Measurements from ENCODE around the gene TRPV5. TPM values are rescaled to one million over a fixed set of nuclear protein-coding genes. Genes with fewer than 3 reads are reported as not detected.

Gene TRPV5
- total and polyA plus RNA-seq, 9 donors = not detected

DNA sequence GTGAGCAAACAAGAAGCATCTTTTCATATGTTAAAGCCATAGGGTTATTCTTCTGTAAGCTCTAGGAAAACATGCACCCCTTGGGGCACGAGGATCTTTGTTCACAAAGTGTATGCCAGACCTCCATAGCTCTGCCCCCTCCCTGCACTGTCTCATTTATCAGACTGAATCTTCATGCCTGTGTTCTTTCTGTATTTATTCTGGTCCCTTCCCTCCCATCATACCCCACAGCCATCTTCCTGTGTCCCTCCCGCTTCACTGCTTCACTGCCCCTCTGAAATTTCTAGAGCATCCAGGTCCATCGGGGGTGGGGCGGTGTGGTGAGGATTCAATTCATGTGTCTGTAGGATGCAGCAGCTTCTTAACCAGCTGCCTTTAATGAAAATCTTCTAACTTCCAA is 71.2 kb downstream of the TRPV5 start:
- no peak for DNase-seq
- H3K36me3 ChIP-seq = no peaks in the 10 kb centered on the region
- H3K9me3 ChIP-seq = no peaks in the 10 kb centered on the region
- H3K4me3 ChIP-seq = no peak overlapping the region
- WGBS, 3 donors = 91 to 96% (median 94%) methylated on average over 4 of the region's 4 CpGs
- H3K27me3 ChIP-seq = no peaks in the 10 kb centered on the region
- intact Hi-C loops (cut with DNase I) = no loop called here
- no peak for TF ChIP-seq POLR2A (IDR thresholded peaks at IDR 0.05)
- no peak for TF ChIP-seq EP300 (IDR thresholded peaks at IDR 0.05)
- no peak for TF ChIP-seq CTCF (IDR thresholded peaks at IDR 0.05)
- H3K4me1 ChIP-seq (ENCODE audit: insufficient read depth) = no peaks in the 10 kb centered on the region
- H3K27ac ChIP-seq = no peak overlapping the region

GRCh38 chr7:142860968-142861367 is 72.6 kb downstream of the TRPV5 start:
- 86 to 97% (median 90%) methylated on average over 3 of the region's 3 CpGs for WGBS, 3 donors
- H3K36me3 ChIP-seq = no peaks in the 10 kb centered on the region
- TF ChIP-seq EP300 (IDR thresholded peaks at IDR 0.05) (no peak), POLR2A (IDR thresholded peaks at IDR 0.05) (no peak), CTCF (IDR thresholded peaks at IDR 0.05) (no peak)
- DNase-seq = no peak
- intact Hi-C loops (cut with DNase I) = no loop called here
- H3K27me3 ChIP-seq = no peaks in the 10 kb centered on the region
- no peaks in the 10 kb centered on the region for H3K4me1 ChIP-seq (ENCODE audit: insufficient read depth)
- no peaks in the 10 kb centered on the region for H3K9me3 ChIP-seq
- H3K4me3 ChIP-seq = no peak overlapping the region
- H3K27ac ChIP-seq = no peak overlapping the region

GRCh38 chr7:142859829-142860228 is 73.7 kb downstream of the TRPV5 start:
- no peak overlapping the region for H3K27ac ChIP-seq
- no peaks in the 10 kb centered on the region for H3K9me3 ChIP-seq
- TF ChIP-seq EP300 (IDR thresholded peaks at IDR 0.05) (no peak), CTCF (IDR thresholded peaks at IDR 0.05) (no peak), POLR2A (IDR thresholded peaks at IDR 0.05) (no peak)
- H3K4me3 ChIP-seq = no peak overlapping the region
- H3K27me3 ChIP-seq = no peaks in the 10 kb centered on the region
- no peaks in the 10 kb centered on the region for H3K36me3 ChIP-seq
- WGBS, 3 donors = 26 to 37% (median 30%) methylated on average over 5 of the region's 5 CpGs
- DNase-seq = peak in 3 of 5 donors; percentile 53 to 56 (median 54)
- intact Hi-C loops (cut with DNase I) = loop anchor here in 1 of 4 donors (5.0 to 10.0 kb wide), 2 partner anchors 145 to 357 kb away; no protein-coding TSS in a partner anchor
- peaks cover 1% of the 10 kb centered on the region for H3K4me1 ChIP-seq (ENCODE audit: insufficient read depth)

- Histone ChIP-seq H3K4me1 (ENCODE audit: insufficient read depth) (peaks cover 1% of the 10 kb centered on the region), H3K36me3 (no peaks in the 10 kb centered on the region), H3K27me3 (no peaks in the 10 kb centered on the region), H3K9me3 (no peaks in the 10 kb centered on the region), H3K4me3 (no peak overlapping the region), H3K27ac (no peak overlapping the region)
- DNase-seq = no peak
- TF ChIP-seq CTCF (IDR thresholded peaks at IDR 0.05) = no peak
- intact Hi-C loops (cut with DNase I) = loop anchor here in 1 of 4 donors (5.0 to 10.0 kb wide), 2 partner anchors 145 to 358 kb away; no protein-coding TSS in a partner anchor
Observed at GRCh38 chr7:142859411-142859810, 74.1 kb downstream of the TRPV5 start.

Other genes starting within 250 kb of the TRPV5 start
- gene PRSS1, start 184.3 kb downstream of the TRPV5 start, total RNA-seq = 10 to 100 TPM in 2 of 7 donors, 1 to 10 TPM in 1, under 1 TPM in 1, not detected in 3; 0.82 to 35.0 (median 18.6) TPM
- gene PRSS1, start 184.3 kb downstream of the TRPV5 start, polyA plus RNA-seq = under 1 TPM in 1 of 2 donors, not detected in 1; 0.15 TPM
- gene PRSS2, start 162.8 kb downstream of the TRPV5 start, total RNA-seq = 10 to 100 TPM in 2 of 7 donors, 1 to 10 TPM in 3, not detected in 2; 1.4 to 90.0 (median 5.3) TPM
- gene PRSS2, start 162.8 kb downstream of the TRPV5 start, polyA plus RNA-seq = 1 to 10 TPM in 1 of 2 donors, not detected in 1; 1.5 TPM
- gene EPHB6, start 78.7 kb downstream of the TRPV5 start, total RNA-seq = 10 to 100 TPM; 17.9 to 41.1 (median 31.9) TPM
- gene EPHB6, start 78.7 kb downstream of the TRPV5 start, polyA plus RNA-seq = 10 to 100 TPM; 10.7 to 14.1 TPM
- gene TRPV6, start 48.0 kb downstream of the TRPV5 start, total RNA-seq = 1 to 10 TPM in 2 of 7 donors, under 1 TPM in 1, not detected in 4; 0.51 to 9.7 (median 1.5) TPM
- under 1 TPM; 0.03 to 0.19 TPM for gene TRPV6, start 48.0 kb downstream of the TRPV5 start, polyA plus RNA-seq
- not detected for gene LLCFC1, start 5.7 kb upstream of the TRPV5 start, total RNA-seq
- gene LLCFC1, start 5.7 kb upstream of the TRPV5 start, polyA plus RNA-seq = not detected
- 1 to 10 TPM in 2 of 7 donors, under 1 TPM in 4, not detected in 1; 0.20 to 2.5 (median 0.78) TPM for gene KEL, start 28.6 kb upstream of the TRPV5 start, total RNA-seq
- under 1 TPM; 0.11 to 0.13 TPM for gene KEL, start 28.6 kb upstream of the TRPV5 start, polyA plus RNA-seq
- under 1 TPM in 2 of 7 donors, not detected in 5; 0.22 TPM for gene OR9A2, start 93.4 kb upstream of the TRPV5 start, total RNA-seq
- not detected for gene OR9A2, start 93.4 kb upstream of the TRPV5 start, polyA plus RNA-seq
- not detected for gene OR6V1, start 118.6 kb upstream of the TRPV5 start, total RNA-seq
- not detected for gene OR6V1, start 118.6 kb upstream of the TRPV5 start, polyA plus RNA-seq
- gene PIP, start 198.3 kb upstream of the TRPV5 start, total RNA-seq = 1 to 10 TPM in 1 of 7 donors, under 1 TPM in 1, not detected in 5; 0.92 to 4.9 TPM
- not detected for gene PIP, start 198.3 kb upstream of the TRPV5 start, polyA plus RNA-seq
- not detected for gene TAS2R39, start 249.7 kb upstream of the TRPV5 start, total RNA-seq
- gene TAS2R39, start 249.7 kb upstream of the TRPV5 start, polyA plus RNA-seq = not detected